GM18499 (cell line): ENCODE results near the gene SLC1A7.

ENCODE experiments used
- ATAC-seq: cut with Tn5 transposase; IDR thresholded peaks from one replicate; pipeline ENCODE4 v1.9.1; 2021; ENCODE audit warnings: moderate number of reproducible peaks; ENCODE audit not compliant: insufficient read depth, unreplicated experiment

SLC1A7 gene

GRCh38 chr1:53117836-53118235 lies 24.6 kb downstream of the SLC1A7 start:
- ATAC-seq = no peak

- ATAC-seq = no peak
These were observed 25.4 kb downstream of the SLC1A7 start for GRCh38 chr1:53116933-53117600.

GRCh38 chr1:53116307-53116810 lies 26.1 kb downstream of the SLC1A7 start:
- ATAC-seq = no peak

- ATAC-seq = no peak
These were observed 26.8 kb downstream of the SLC1A7 start for GRCh38 chr1:53115403-53116306.

GRCh38 chr1:53114581-53115400 lies 27.6 kb downstream of the SLC1A7 start:
- ATAC-seq = no peak

- ATAC-seq = no peak
These were observed 28.3 kb downstream of the SLC1A7 start for GRCh38 chr1:53114090-53114489.

- ATAC-seq = no peak
These were observed 29.6 kb downstream of the SLC1A7 start for GRCh38 chr1:53112861-53113260.

- no peak for ATAC-seq
These were observed 30.1 kb downstream of the SLC1A7 start for GRCh38 chr1:53112271-53112774.

- ATAC-seq = no peak
These were observed 30.7 kb downstream of the SLC1A7 start for GRCh38 chr1:53111693-53112092.

GRCh38 chr1:53111073-53111556 lies 31.3 kb downstream of the SLC1A7 start:
- ATAC-seq = no peak

GRCh38 chr1:53110370-53111072 lies 31.9 kb downstream of the SLC1A7 start:
- no peak for ATAC-seq

GRCh38 chr1:53108646-53109580 lies 33.5 kb downstream of the SLC1A7 start:
- ATAC-seq = no peak

- ATAC-seq = no peak
These were observed 34.7 kb downstream of the SLC1A7 start for GRCh38 chr1:53107570-53108322.

- no peak for ATAC-seq
These were observed 35.3 kb downstream of the SLC1A7 start for GRCh38 chr1:53107090-53107489.

- no peak for ATAC-seq
These were observed 38.0 kb downstream of the SLC1A7 start for GRCh38 chr1:53104289-53104913.

GRCh38 chr1:53094533-53094919 lies 47.9 kb downstream of the SLC1A7 start:
- ATAC-seq = no peak

- no peak for ATAC-seq
These were observed 48.5 kb downstream of the SLC1A7 start for GRCh38 chr1:53093778-53094532.
